HEK293T (cell line): ENCODE results near the gene AGMO.

Source experiments
- ARNT ChIP-seq: fragments of 450-650 bp; IDR thresholded peaks from 2 replicates; pipeline ENCODE4 v1.6.1; 2017; ENCODE audit warnings: mild to moderate bottlenecking
- FOXA1 ChIP-seq: fragments of 450-650 bp; IDR thresholded peaks from 2 replicates; pipeline ENCODE4 v1.6.1; 2016; ENCODE audit warnings: mild to moderate bottlenecking
- FOXM1 ChIP-seq: fragments of 450-650 bp; IDR thresholded peaks from 2 replicates; pipeline ENCODE4 v1.6.1; 2017; ENCODE audit warnings: mild to moderate bottlenecking, borderline replicate concordance
- LEF1 ChIP-seq: fragments of 450-650 bp; IDR thresholded peaks from 2 replicates; pipeline ENCODE4 v1.6.1; 2017; ENCODE audit warnings: mild to moderate bottlenecking, borderline replicate concordance
- SP1 ChIP-seq: fragments of 450-650 bp; IDR thresholded peaks from 2 replicates; pipeline ENCODE4 v1.6.1; 2017
- SUZ12 ChIP-seq: fragments of 450-650 bp; IDR thresholded peaks from 2 replicates; pipeline ENCODE4 v1.6.1; 2016; ENCODE audit warnings: mild to moderate bottlenecking

GRCh38 chr7:15284396-15284795 lies 277.4 kb downstream of the AGMO start:
- TF ChIP-seq FOXM1: no peak
- TF ChIP-seq SUZ12: no peak
- TF ChIP-seq SP1: no peak
- no peak for TF ChIP-seq ARNT
- TF ChIP-seq LEF1: no peak
- TF ChIP-seq FOXA1: no peak
